CD4-positive, alpha-beta T cell treated with Interleukin-4 for 4 hours (primary cell): ENCODE measurements around the gene TMEM19.
"Not testable (repeated sequence)": the region's sequence is repeated elsewhere in the genome, so short reads cannot be mapped to it uniquely, and the experiment has no call there.

Experiments used
- DNase-seq: peaks from one replicate; pipeline ENCODE4 v3.0.0-alpha.2; 2020

TMEM19 gene

GRCh38 chr12:71666259-71666658 is 19.6 kb upstream of the TMEM19 start:
- DNase-seq, result no peak

GRCh38 chr12:71671311-71671710 is 14.6 kb upstream of the TMEM19 start:
- DNase-seq, result no peak

GRCh38 chr12:71671816-71672215 is 14.1 kb upstream of the TMEM19 start:
- no peak for DNase-seq

GRCh38 chr12:71682466-71682865 is 3.4 kb upstream of the TMEM19 start:
- no peak for DNase-seq

GRCh38 chr12:71683633-71684032 is 2.2 kb upstream of the TMEM19 start:
- no peak for DNase-seq

- DNase-seq, result peak; percentile 45
Observed at GRCh38 chr12:71684081-71684480, 1.8 kb upstream of the TMEM19 start.

GRCh38 chr12:71685312-71685906 is 473 bp upstream of the TMEM19 start:
- no peak for DNase-seq

DNA sequence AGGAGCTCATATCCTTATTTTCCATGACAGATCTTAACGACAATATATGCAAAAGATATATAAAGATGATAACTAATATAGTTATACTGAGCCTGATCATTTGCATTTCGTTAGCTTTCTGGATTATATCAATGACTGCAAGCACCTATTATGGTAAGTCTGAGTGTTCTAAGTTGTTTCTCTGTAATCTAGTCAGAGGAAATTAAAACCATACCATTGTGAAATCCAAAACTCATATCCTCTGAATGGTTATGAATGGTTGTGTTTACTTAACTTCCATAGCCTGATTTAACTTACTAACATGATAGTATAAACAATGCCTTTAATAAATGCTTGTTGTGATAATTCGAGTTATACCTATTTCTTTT is 760 bp downstream of the TMEM19 start:
- DNase-seq, result no peak

DNA sequence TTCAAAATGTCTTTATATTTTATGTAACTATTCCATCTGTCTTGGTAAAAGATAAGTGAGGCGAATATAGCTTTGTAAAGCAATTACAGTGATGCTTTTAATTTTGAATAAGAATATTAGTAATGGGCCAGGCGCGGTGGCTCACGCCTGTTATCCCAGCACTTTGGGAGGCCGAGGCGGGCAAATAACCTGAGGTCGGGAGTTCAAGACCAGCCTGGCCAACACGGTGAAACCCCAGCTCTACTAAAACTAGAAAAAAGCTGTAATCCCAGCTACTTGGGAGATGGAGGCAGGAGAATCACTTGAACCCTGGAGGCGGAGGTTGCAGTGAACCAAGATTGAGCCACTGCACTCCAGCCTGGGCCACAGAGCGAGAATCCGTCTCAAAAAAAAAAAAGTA is 1.3 kb downstream of the TMEM19 start:
- not testable (repeated sequence) for DNase-seq

DNA sequence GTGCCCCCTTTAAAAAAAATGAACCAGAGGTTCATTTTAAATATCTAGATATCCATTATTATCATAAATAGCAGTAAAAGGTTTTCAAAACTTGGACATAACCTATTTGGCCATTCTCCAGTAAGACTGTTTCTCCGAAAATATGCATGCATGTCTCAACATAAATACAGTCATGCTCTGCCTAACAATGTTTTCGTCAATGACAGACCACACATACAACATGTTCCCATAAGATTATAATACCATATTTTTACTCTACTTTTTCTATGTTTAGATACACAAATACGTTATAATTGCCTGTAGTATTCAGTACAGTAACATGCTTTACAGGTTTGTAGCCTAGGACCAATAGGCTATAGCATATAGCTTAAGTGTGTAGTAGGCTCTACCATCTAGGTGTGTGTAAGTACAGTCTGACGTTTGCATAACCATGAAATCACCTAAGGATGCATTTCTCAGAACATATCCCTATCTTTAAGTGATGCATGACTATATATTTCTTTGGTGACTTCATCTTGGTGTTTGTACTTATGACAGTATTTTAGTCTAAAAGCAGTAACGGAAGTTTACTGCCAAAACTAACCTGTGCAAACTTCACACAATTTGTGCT is 3.2 kb downstream of the TMEM19 start:
- no peak for DNase-seq

DNA sequence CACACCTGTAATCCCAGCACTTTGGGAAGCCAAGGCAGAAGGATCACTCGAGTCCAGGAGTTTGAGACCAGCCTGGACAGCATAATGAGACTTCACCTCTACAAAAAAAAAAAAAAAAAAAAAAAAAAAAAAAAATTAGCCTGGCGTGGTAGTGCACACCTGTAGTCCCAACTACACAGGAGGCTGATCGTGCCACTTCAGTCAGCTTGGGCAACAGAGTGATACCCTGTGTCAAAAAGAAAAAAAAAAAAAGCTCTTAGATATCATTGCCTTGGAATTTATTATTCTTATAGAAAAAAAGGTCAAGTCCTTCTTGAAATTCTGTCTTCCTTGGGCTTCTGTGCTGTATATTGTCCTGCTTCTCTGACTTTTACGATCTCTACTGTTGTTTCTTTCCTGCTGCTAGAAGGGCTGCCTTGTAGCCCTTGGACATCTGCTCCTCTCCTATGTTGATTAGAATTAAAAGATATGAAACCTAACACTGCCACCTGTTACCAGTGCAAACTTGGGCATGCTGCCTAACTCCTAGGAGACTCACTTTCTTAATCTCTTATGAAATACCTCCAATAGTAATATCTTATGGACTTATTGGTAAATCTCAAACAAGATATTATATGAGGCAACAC is 5.7 kb downstream of the TMEM19 start:
- DNase-seq, result no peak

- DNase-seq, result no peak
Observed at GRCh38 chr12:71693126-71693525, 7.2 kb downstream of the TMEM19 start.

- not testable (repeated sequence) for DNase-seq
Observed at GRCh38 chr12:71693651-71694050, 7.8 kb downstream of the TMEM19 start.

DNA sequence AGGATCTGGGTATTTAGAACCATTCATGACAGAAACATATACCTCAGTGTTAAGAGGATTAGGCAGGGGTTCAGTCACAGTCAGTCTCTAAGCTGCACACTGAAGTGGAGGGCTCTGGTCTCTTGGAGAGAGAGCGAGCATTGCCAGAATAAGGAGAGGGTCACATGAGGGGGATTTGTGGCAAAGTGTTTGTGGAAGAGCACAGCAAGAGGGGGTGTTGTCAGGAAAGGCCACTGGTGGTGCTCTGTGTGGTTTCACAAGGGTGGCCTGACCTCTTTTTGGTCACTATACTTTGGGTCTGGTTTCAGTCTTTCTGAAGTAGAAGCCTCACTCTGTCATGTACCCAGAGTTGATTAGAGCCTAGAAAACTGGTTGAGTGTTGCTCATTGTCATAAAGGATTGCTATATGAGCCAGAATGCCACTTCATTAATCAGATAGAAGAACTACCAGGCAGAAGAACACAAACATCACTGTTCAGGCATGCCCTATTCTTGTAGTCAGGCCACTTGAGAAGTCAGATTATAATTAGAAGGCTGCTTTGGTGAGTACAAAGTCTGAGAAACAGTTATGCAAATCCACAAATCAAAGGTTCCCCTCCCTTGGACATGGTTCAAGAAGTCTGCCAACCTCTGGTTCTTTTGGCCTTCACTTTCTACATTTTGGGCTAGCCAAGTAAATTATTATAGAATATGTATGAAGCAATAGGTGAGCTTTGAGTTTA is 8.4 kb downstream of the TMEM19 start:
- DNase-seq, result no peak

DNA sequence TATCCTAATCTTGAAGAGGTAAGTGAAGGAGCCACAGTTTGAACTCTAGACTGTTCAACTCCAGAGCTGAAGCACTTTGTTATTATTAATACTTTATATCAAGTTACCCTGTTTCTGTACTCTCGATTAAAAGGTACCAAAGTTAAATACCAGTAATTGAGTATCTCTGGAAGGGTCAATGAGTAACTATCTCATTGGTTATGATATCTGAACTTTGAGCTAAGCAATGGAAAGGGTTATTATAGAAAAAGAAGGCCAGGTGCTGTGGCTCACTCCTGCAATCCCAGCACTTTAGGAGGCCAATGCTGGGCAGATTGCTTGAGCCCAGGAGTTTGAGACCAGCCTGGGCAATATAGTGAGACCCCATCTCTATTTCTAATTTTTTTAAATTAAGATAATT is 9.9 kb downstream of the TMEM19 start:
- DNase-seq, result no peak

- DNase-seq, result not testable (repeated sequence)
Observed at GRCh38 chr12:71702181-71702580, 16.3 kb downstream of the TMEM19 start.

- no peak for DNase-seq
Observed at GRCh38 chr12:71702590-71702989, 16.7 kb downstream of the TMEM19 start.

GRCh38 chr12:71703206-71703605 is 17.3 kb downstream of the TMEM19 start:
- no peak for DNase-seq

GRCh38 chr12:71704920-71705319 is 19.0 kb downstream of the TMEM19 start:
- DNase-seq, result no peak

GRCh38 chr12:71708658-71709057 is 22.8 kb downstream of the TMEM19 start:
- no peak for DNase-seq

- DNase-seq, result no peak
Observed at GRCh38 chr12:71710276-71711125, 24.6 kb downstream of the TMEM19 start.

DNA sequence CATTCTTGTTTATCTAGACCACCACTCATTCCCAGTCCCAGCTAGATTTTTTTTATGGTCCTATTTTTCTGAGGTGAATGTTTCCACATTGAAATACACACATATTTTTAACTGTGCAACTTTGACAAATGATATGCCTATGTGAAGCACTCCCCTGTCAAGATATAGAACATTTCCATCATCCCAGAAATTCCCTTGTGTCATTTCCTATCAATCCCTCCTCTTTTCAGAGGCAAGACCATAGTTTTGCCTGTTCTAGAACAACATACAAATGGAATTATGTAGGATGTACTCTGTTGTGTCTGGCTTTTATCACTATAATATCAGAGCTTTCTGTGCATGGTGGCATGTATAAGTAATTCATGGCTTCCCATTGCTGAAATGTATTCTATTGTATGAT is 32.7 kb downstream of the TMEM19 start:
- no peak for DNase-seq
